Activated T-helper 2 cell treated with anti-CD3 and anti-CD28 coated beads, Interferon-gamma antibody, Interleukin-2, Interleukin-4, amounts not matched to agents 10 μg/mL and 5 μg/mL and 100 μg/mL, durations not matched to agents 14 hours and 24 hours and 36 hours (primary cell): ENCODE results near the gene CFAP61. TPM values are rescaled to one million over a fixed set of nuclear protein-coding genes. Genes with fewer than 3 reads are reported as not detected.

Source experiments
- DNase-seq: peaks from one replicate; pipeline ENCODE4 v3.0.0; 2021; ENCODE audit warnings: low spot score
- H3K27ac Mint-ChIP-seq: one replicate; pipeline ENCODE4 v1.8.0; 2021; ENCODE audit warnings: mixed read lengths
- H3K27me3 Mint-ChIP-seq: one replicate; pipeline ENCODE4 v1.8.0; 2021; ENCODE audit warnings: low read depth, mixed read lengths
- H3K36me3 Mint-ChIP-seq: one replicate; pipeline ENCODE4 v1.8.0; 2021; ENCODE audit warnings: low read depth, mixed read lengths
- H3K4me1 Mint-ChIP-seq: one replicate; pipeline ENCODE4 v1.8.0; 2021; ENCODE audit warnings: low read depth, mixed read lengths
- H3K4me3 Mint-ChIP-seq: one replicate; pipeline ENCODE4 v1.8.0; 2021; ENCODE audit warnings: low read depth, mild to moderate bottlenecking, moderate library complexity, mixed read lengths
- H3K9me3 Mint-ChIP-seq: one replicate; pipeline ENCODE4 v1.8.0; 2021; ENCODE audit warnings: mixed read lengths
- intact Hi-C: fragments of 100-400 bp; cut with micrococcal nuclease; formaldehyde crosslinking; loops from one replicate; pipeline ENCODE4 v1.15.1; 2023
- total RNA-seq: library from RNA; stranded (reverse); gene quantifications from 2 replicates; pipeline ENCODE4 v1.2.3, GENCODE V29; 2022

Gene CFAP61
- total RNA-seq, 1 donor from 2014 or later, result not detected

GRCh38 chr20:20271271-20271670 lies 218.9 kb downstream of the CFAP61 start:
- Mint-ChIP-seq H3K9me3 (no peaks in the 10 kb centered on the region), H3K36me3 (no peaks in the 10 kb centered on the region), H3K27me3 (peaks cover 6% of the 10 kb centered on the region), H3K4me1 (no peaks in the 10 kb centered on the region), H3K27ac (no peak overlapping the region), H3K4me3 (no peak overlapping the region)
- DNase-seq, result no peak
- intact Hi-C loops, result no loop called here

- Mint-ChIP-seq H3K27ac (no peak overlapping the region), H3K9me3 (no peaks in the 10 kb centered on the region), H3K4me3 (no peak overlapping the region), H3K4me1 (no peaks in the 10 kb centered on the region), H3K36me3 (no peaks in the 10 kb centered on the region), H3K27me3 (peaks cover 14% of the 10 kb centered on the region)
- intact Hi-C loops, result no loop called here
- DNase-seq, result no peak
Measured at GRCh38 chr20:20272686-20273085, 220.4 kb downstream of the CFAP61 start.

DNA sequence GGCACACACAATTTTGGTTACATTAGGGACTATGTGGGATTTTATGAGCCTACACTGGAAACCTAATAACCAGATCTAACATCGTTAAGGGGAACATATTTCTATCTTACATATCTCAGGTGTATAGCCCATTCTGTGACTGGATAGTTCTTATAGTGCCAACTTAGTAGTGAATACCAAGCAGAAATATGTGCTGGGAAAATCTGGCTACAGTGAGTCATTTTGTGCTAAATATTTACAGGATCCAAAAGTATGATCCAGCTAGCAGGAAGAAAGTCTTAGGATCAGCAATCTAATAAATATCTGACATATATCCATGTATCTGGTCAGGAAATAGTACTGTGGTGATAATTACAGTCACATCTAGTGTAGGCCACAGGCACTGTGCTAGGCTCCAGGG lies 221.0 kb downstream of the CFAP61 start:
- Mint-ChIP-seq H3K9me3 (no peaks in the 10 kb centered on the region), H3K4me1 (no peaks in the 10 kb centered on the region), H3K27me3 (peaks cover 19% of the 10 kb centered on the region), H3K27ac (no peak overlapping the region), H3K36me3 (no peaks in the 10 kb centered on the region), H3K4me3 (no peak overlapping the region)
- intact Hi-C loops, result no loop called here
- DNase-seq, result no peak

DNA sequence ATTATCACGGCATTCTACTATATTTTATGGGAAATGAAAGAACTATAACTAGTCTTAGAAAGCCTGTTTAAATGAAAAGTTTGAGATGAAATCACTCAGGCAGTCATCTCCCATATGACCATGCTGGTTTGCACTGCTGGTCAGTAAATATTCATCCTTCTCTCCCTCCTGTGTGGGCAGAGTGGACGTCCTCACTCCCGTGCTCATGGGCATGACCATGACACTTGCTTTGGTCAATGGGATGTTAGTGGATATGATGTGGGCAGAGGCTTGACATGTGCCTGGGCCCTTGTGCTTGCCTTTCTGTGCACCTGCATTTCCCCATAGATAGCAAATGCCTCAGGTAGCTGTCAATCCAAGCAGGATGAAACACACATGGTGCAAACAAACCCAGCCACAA lies 222.5 kb downstream of the CFAP61 start:
- Mint-ChIP-seq H3K4me3 (no peak overlapping the region), H3K27ac (no peak overlapping the region), H3K4me1 (no peaks in the 10 kb centered on the region), H3K27me3 (peaks cover 21% of the 10 kb centered on the region), H3K36me3 (no peaks in the 10 kb centered on the region), H3K9me3 (no peaks in the 10 kb centered on the region)
- intact Hi-C loops, result no loop called here
- no peak for DNase-seq

- Mint-ChIP-seq H3K4me1 (no peaks in the 10 kb centered on the region), H3K36me3 (no peaks in the 10 kb centered on the region), H3K27me3 (peaks cover 21% of the 10 kb centered on the region), H3K4me3 (no peak overlapping the region), H3K27ac (no peak overlapping the region), H3K9me3 (no peaks in the 10 kb centered on the region)
- intact Hi-C loops, result no loop called here
- DNase-seq, result no peak
Measured at GRCh38 chr20:20275636-20276035, 223.3 kb downstream of the CFAP61 start.

GRCh38 chr20:20276811-20277530 lies 224.6 kb downstream of the CFAP61 start:
- intact Hi-C loops, result no loop called here
- no peaks in the 10 kb centered on the region for H3K36me3 Mint-ChIP-seq
- DNase-seq, result no peak
- H3K4me3 Mint-ChIP-seq, result no peak overlapping the region
- no peaks in the 10 kb centered on the region for H3K4me1 Mint-ChIP-seq
- H3K9me3 Mint-ChIP-seq, result no peaks in the 10 kb centered on the region
- H3K27ac Mint-ChIP-seq, result no peak overlapping the region
- H3K27me3 Mint-ChIP-seq, result peaks cover 21% of the 10 kb centered on the region

GRCh38 chr20:20277894-20278335 lies 225.6 kb downstream of the CFAP61 start:
- no peaks in the 10 kb centered on the region for H3K9me3 Mint-ChIP-seq
- H3K27ac Mint-ChIP-seq, result no peak overlapping the region
- DNase-seq, result no peak
- no peaks in the 10 kb centered on the region for H3K36me3 Mint-ChIP-seq
- no peak overlapping the region for H3K4me3 Mint-ChIP-seq
- H3K4me1 Mint-ChIP-seq, result no peaks in the 10 kb centered on the region
- peaks cover 21% of the 10 kb centered on the region for H3K27me3 Mint-ChIP-seq
- intact Hi-C loops, result no loop called here

DNA sequence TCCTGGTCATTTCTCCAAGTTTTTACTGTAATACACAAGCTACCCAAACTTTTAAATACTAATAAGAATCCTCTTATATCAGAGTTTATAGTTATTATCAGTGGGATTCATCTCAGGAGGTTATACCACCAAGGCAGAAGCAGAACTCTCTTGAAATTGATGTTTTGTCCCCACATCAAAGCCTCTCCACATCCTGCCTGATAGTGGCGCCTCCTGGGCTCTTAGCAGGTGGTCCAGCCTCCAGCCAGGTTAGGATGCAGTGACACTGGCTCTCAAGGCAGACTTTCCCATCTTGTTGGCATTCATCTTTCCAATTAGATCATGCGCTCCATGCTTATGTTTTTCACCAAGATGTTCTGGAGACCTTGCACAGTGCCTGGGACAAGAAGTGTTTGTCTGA lies 233.7 kb downstream of the CFAP61 start:
- Mint-ChIP-seq H3K9me3 (no peaks in the 10 kb centered on the region), H3K4me3 (no peak overlapping the region), H3K4me1 (no peaks in the 10 kb centered on the region), H3K36me3 (no peaks in the 10 kb centered on the region), H3K27me3 (peaks cover 5% of the 10 kb centered on the region), H3K27ac (no peak overlapping the region)
- DNase-seq, result no peak
- intact Hi-C loops, result no loop called here

DNA sequence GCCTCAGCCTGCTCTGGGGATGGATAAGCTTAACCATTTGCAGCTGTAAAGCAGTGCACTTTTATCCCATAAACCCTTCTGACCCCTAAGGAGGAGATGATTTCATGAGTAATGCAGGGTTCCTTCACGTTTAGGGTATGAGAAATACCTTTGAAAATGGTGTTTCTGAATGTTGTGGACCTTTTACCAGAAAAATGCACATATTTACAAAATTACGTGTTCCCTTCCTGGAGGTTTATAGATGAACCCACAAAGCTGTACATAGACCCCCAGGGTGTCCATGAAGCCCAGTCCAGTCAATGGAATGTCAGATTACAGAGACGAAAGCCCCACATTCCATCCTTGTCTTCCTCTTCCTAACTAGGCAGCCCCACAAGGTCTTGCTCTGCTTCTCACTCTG lies 237.0 kb downstream of the CFAP61 start:
- Mint-ChIP-seq H3K4me3 (no peak overlapping the region), H3K4me1 (no peaks in the 10 kb centered on the region), H3K27ac (no peak overlapping the region), H3K36me3 (no peaks in the 10 kb centered on the region), H3K27me3 (peaks cover 5% of the 10 kb centered on the region), H3K9me3 (no peaks in the 10 kb centered on the region)
- no peak for DNase-seq
- intact Hi-C loops, result no loop called here

DNA sequence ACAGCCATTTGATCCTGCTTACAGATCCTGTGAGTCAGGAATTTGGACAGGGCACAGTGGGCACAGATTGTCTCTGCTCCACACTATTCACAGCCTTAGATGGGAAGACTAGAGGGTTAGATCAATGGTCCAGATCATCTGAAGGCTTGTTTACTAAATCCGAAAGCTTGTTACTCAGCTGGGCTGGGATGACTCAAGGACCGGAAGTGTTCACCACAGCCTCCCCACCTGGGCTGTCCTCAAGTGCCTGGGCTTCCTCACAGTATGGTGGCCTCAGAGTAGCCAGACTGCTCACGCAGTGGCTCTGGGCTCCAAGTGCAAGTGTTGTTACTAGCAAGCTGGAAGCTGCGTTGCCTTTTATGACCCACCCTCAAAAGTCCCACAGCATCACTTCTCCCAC lies 240.1 kb downstream of the CFAP61 start:
- Mint-ChIP-seq H3K4me1 (no peaks in the 10 kb centered on the region), H3K36me3 (no peaks in the 10 kb centered on the region), H3K27me3 (peaks cover under 1% of the 10 kb centered on the region), H3K9me3 (no peaks in the 10 kb centered on the region), H3K27ac (no peak overlapping the region), H3K4me3 (no peak overlapping the region)
- no peak for DNase-seq
- intact Hi-C loops, result no loop called here

- no peak overlapping the region for H3K4me3 Mint-ChIP-seq
- H3K27me3 Mint-ChIP-seq, result no peaks in the 10 kb centered on the region
- no peaks in the 10 kb centered on the region for H3K36me3 Mint-ChIP-seq
- H3K9me3 Mint-ChIP-seq, result no peaks in the 10 kb centered on the region
- intact Hi-C loops, result no loop called here
- H3K27ac Mint-ChIP-seq, result no peak overlapping the region
- no peak for DNase-seq
- H3K4me1 Mint-ChIP-seq, result no peaks in the 10 kb centered on the region
Measured at GRCh38 chr20:20293141-20293540, 240.8 kb downstream of the CFAP61 start.

DNA sequence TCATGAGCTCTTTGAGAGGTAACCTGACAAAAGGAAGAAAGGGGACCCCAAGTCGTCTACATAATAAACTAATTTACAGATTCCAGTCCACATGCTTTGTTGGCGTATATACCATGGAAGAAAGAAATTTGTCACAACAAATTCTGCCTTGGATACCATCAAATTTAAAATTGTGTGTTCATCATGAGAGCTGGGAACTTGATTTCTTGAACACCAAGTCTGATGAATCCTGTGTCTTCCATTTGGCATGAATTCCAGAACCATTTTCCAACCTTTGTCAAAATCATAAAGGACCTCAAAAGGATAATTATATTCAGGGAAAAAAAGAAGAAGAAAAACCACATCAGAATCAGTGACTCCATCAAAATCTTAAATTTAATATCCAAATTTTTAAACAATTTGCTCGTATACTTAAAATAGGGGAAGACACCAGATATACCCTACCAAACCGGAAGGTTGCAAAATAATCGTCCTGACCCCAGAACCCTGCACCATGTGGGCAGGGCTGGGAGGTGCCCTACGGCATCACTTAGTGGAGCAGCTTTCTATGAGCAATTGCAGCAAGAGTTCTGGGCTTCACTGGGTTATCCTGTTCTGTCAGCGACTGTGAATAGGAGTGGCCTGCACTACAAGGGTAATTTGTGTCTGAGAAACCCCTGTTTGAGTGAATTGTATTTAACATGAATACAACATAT lies 241.5 kb downstream of the CFAP61 start:
- no peak overlapping the region for H3K27ac Mint-ChIP-seq
- H3K4me3 Mint-ChIP-seq, result no peak overlapping the region
- intact Hi-C loops, result no loop called here
- no peak for DNase-seq
- no peaks in the 10 kb centered on the region for H3K36me3 Mint-ChIP-seq
- H3K4me1 Mint-ChIP-seq, result no peaks in the 10 kb centered on the region
- no peaks in the 10 kb centered on the region for H3K27me3 Mint-ChIP-seq
- H3K9me3 Mint-ChIP-seq, result no peaks in the 10 kb centered on the region

DNA sequence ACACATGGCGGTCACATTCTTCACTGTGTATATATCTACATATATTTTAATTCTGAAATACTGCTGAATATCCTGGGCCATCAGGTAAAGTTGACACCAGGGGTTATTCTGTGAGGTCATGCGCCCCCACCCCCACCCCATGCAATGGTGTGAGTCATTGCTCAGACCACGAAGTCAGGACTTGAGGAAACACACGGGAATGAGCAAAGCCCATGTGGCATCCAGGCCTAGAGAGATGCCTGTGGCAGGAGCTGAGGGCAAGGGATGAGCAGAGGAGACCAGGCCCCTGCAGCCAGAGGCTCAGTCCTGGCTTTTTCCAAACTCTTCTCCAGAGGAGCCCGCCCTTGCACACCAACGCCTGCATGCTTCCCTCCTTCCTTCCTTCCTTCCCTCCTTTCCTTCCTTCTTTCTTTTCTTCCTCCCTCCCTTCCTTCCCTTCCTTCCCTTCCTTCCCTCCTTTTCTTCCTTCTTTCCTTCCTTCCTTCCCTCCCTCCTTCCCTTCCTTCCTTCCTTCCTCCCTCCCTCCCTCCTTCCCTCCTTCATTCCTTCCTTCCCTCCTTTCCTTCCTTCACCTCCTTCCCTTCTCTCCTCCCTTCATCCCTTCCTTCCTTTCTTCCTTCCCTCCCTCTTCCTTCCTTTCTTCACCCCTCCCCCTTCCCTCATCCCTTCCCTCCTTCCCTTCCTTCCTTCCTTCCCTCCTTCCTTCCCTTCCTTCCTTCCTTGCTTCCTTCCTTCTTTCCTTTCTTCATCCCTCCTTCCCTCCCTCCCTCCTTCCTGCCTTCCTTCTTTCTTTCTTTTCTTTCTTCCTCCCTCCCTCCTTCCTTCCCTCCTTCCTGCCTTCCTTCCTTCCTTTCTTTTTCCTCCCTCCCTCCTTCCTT lies 243.5 kb downstream of the CFAP61 start:
- Mint-ChIP-seq H3K27me3 (no peaks in the 10 kb centered on the region), H3K9me3 (no peaks in the 10 kb centered on the region), H3K27ac (no peak overlapping the region), H3K4me1 (no peaks in the 10 kb centered on the region), H3K4me3 (no peak overlapping the region), H3K36me3 (no peaks in the 10 kb centered on the region)
- intact Hi-C loops, result no loop called here
- no peak for DNase-seq
